SK-N-SH treated with all-trans-retinoic acid at 6 μM for 48 hours (cell line): ENCODE measurements around the gene GNPDA1.

Source experiments
- ATAC-seq: fragments of 200-7000 bp; cut with Tn5 transposase; 3 replicates; pipeline ENCODE4 v1.9.1; 2020; ENCODE audit warnings: mild to moderate bottlenecking, moderate library complexity
- ARNTL ChIP-seq: fragments of 450-650 bp; formaldehyde crosslinking; IDR thresholded peaks from 2 replicates; pipeline ENCODE4 v1.5.0; 2020; ENCODE audit warnings: low read depth, mild to moderate bottlenecking, moderate library complexity, borderline replicate concordance
- BACH2 ChIP-seq: fragments of 250-450 bp; sonication (Bioruptor Pico); IDR thresholded peaks from 2 replicates; pipeline ENCODE4 v1.9.0; 2021; ENCODE audit warnings: mild to moderate bottlenecking, borderline replicate concordance
- CSDC2 ChIP-seq: fragments of 250-450 bp; sonication (Bioruptor Pico); IDR thresholded peaks from 2 replicates; pipeline ENCODE4 v1.5.0; 2020; ENCODE audit warnings: mild to moderate bottlenecking, moderate library complexity
- GLIS3 ChIP-seq: fragments of 250-450 bp; sonication (Bioruptor Pico); IDR thresholded peaks from 2 replicates; pipeline ENCODE4 v1.5.0; 2020; ENCODE audit warnings: mild to moderate bottlenecking, moderate library complexity
- ISL1 ChIP-seq: fragments of 250-450 bp; sonication (Bioruptor Pico); IDR thresholded peaks from 2 replicates; pipeline ENCODE4 v2.1.2; 2022; ENCODE audit warnings: mild to moderate bottlenecking, moderate library complexity
- OSR1 ChIP-seq: fragments of 250-450 bp; sonication (Bioruptor Pico); IDR thresholded peaks from 2 replicates; pipeline ENCODE4 v1.8.0; 2022; ENCODE audit warnings: moderate library complexity, mild to moderate bottlenecking, inconsistent platforms
- POU6F1 ChIP-seq: fragments of 250-450 bp; sonication (Bioruptor Pico); IDR thresholded peaks from 2 replicates; pipeline ENCODE4 v1.8.0; 2021; ENCODE audit warnings: low read depth, mild to moderate bottlenecking, moderate library complexity, borderline replicate concordance
- PPARA ChIP-seq: fragments of 250-450 bp; sonication (Bioruptor Pico); IDR thresholded peaks from 2 replicates; pipeline ENCODE4 v1.5.0; 2020; ENCODE audit warnings: mild to moderate bottlenecking, borderline replicate concordance
- RARB ChIP-seq: fragments of 250-450 bp; sonication (Bioruptor Pico); IDR thresholded peaks from 2 replicates; pipeline ENCODE4 v1.8.0; 2021; ENCODE audit warnings: mild to moderate bottlenecking, moderate library complexity
- TCF4 ChIP-seq: fragments of 250-450 bp; sonication (Bioruptor Pico); IDR thresholded peaks from 2 replicates; pipeline ENCODE4 v1.8.0; 2021; ENCODE audit warnings: mild to moderate bottlenecking, moderate library complexity, borderline replicate concordance
- TOX ChIP-seq: fragments of 250-450 bp; sonication (Bioruptor Pico); IDR thresholded peaks from 2 replicates; pipeline ENCODE4 v1.8.0; 2021; ENCODE audit warnings: mild to moderate bottlenecking, moderate library complexity, borderline replicate concordance
- TSHZ2 ChIP-seq: fragments of 250-450 bp; sonication (Bioruptor Pico); IDR thresholded peaks from 2 replicates; pipeline ENCODE4 v1.5.0; 2020; ENCODE audit warnings: mild to moderate bottlenecking, moderate library complexity
- ZC3H10 ChIP-seq: fragments of 250-450 bp; sonication (Bioruptor Pico); IDR thresholded peaks from 2 replicates; pipeline ENCODE4 v1.5.1; 2021; ENCODE audit warnings: mild to moderate bottlenecking, moderate library complexity
- ZFP30 ChIP-seq: fragments of 450-650 bp; formaldehyde crosslinking; IDR thresholded peaks from 2 replicates; pipeline ENCODE4 v1.5.0; 2022; ENCODE audit warnings: mild to moderate bottlenecking, moderate library complexity
- ZNF565 ChIP-seq: fragments of 450-650 bp; formaldehyde crosslinking; conservative IDR thresholded peaks from 2 replicates; pipeline ENCODE4 v1.5.0; 2020; ENCODE audit warnings: low read depth, mild to moderate bottlenecking, moderate library complexity
- ZNF70 ChIP-seq: fragments of 450-650 bp; formaldehyde crosslinking; IDR thresholded peaks from 2 replicates; pipeline ENCODE4 v1.5.0; 2020; ENCODE audit warnings: mild to moderate bottlenecking, moderate library complexity
- ZNF8 ChIP-seq: fragments of 450-650 bp; formaldehyde crosslinking; IDR thresholded peaks from 2 replicates; pipeline ENCODE4 v1.5.0; 2020; ENCODE audit warnings: mild to moderate bottlenecking, moderate library complexity
- TF ChIP-seq, protein P1 (sequence below): fragments of 250-450 bp; sonication (Bioruptor Pico); IDR thresholded peaks from 2 replicates; pipeline ENCODE4 v1.8.0; 2020; ENCODE audit warnings: mild to moderate bottlenecking, moderate library complexity, borderline replicate concordance
- TF ChIP-seq, protein P2 (sequence below): fragments of 250-450 bp; sonication (Bioruptor Pico); IDR thresholded peaks from 2 replicates; pipeline ENCODE4 v1.5.1; 2021; ENCODE audit warnings: mild to moderate bottlenecking, moderate library complexity
- TF ChIP-seq, protein P3 (sequence below): fragments of 250-450 bp; sonication (Bioruptor Pico); IDR thresholded peaks from 2 replicates; pipeline ENCODE4 v1.5.1; 2020; ENCODE audit warnings: low read depth, mild to moderate bottlenecking, moderate library complexity

Gene GNPDA1

GRCh38 chr5:141960018-141960417 is 52.8 kb downstream of the GNPDA1 start:
- TF ChIP-seq CSDC2 (CRISPR knock-in tag) (no peak), BACH2 (no peak), POU6F1 (no peak), ZNF70 (no peak), RARB (no peak), TOX (CRISPR knock-in tag) (no peak), TSHZ2 (CRISPR knock-in tag) (no peak)
- ATAC-seq, result peak; percentile 59; the same call in 2 of the 3 replicates

GRCh38 chr5:141958546-141959172 is 54.2 kb downstream of the GNPDA1 start:
- ATAC-seq, result no peak
- TF ChIP-seq TOX (CRISPR knock-in tag) (no peak), ZNF565 (CRISPR knock-in tag) (no peak), PPARA (CRISPR knock-in tag) (no peak), BACH2 (no peak), TSHZ2 (CRISPR knock-in tag) (no peak), OSR1 (CRISPR knock-in tag) (no peak)
- TF ChIP-seq, protein P1, sequence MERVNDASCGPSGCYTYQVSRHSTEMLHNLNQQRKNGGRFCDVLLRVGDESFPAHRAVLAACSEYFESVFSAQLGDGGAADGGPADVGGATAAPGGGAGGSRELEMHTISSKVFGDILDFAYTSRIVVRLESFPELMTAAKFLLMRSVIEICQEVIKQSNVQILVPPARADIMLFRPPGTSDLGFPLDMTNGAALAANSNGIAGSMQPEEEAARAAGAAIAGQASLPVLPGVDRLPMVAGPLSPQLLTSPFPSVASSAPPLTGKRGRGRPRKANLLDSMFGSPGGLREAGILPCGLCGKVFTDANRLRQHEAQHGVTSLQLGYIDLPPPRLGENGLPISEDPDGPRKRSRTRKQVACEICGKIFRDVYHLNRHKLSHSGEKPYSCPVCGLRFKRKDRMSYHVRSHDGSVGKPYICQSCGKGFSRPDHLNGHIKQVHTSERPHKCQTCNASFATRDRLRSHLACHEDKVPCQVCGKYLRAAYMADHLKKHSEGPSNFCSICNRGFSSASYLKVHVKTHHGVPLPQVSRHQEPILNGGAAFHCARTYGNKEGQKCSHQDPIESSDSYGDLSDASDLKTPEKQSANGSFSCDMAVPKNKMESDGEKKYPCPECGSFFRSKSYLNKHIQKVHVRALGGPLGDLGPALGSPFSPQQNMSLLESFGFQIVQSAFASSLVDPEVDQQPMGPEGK (CRISPR knock-in tag), result no peak
- TF ChIP-seq, protein P2, sequence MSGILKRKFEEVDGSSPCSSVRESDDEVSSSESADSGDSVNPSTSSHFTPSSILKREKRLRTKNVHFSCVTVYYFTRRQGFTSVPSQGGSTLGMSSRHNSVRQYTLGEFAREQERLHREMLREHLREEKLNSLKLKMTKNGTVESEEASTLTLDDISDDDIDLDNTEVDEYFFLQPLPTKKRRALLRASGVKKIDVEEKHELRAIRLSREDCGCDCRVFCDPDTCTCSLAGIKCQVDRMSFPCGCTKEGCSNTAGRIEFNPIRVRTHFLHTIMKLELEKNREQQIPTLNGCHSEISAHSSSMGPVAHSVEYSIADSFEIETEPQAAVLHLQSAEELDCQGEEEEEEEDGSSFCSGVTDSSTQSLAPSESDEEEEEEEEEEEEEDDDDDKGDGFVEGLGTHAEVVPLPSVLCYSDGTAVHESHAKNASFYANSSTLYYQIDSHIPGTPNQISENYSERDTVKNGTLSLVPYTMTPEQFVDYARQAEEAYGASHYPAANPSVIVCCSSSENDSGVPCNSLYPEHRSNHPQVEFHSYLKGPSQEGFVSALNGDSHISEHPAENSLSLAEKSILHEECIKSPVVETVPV (CRISPR knock-in tag), result no peak
- TF ChIP-seq, all 23 proteins: peak for 0

- TF ChIP-seq TCF4 (CRISPR knock-in tag) (no peak), ISL1 (no peak), ZNF565 (CRISPR knock-in tag) (no peak), ZC3H10 (no peak), ARNTL (CRISPR knock-in tag) (no peak), ZFP30 (no peak), ZNF8 (no peak), GLIS3 (CRISPR knock-in tag) (no peak)
- TF ChIP-seq, protein P1 (CRISPR knock-in tag), result no peak
- TF ChIP-seq, protein P2 (CRISPR knock-in tag), result no peak
- TF ChIP-seq, protein P3, sequence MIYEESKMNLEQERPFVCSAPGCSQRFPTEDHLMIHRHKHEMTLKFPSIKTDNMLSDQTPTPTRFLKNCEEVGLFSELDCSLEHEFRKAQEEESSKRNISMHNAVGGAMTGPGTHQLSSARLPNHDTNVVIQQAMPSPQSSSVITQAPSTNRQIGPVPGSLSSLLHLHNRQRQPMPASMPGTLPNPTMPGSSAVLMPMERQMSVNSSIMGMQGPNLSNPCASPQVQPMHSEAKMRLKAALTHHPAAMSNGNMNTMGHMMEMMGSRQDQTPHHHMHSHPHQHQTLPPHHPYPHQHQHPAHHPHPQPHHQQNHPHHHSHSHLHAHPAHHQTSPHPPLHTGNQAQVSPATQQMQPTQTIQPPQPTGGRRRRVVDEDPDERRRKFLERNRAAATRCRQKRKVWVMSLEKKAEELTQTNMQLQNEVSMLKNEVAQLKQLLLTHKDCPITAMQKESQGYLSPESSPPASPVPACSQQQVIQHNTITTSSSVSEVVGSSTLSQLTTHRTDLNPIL (CRISPR knock-in tag), result no peak
- ATAC-seq, result 0 out of 3 replicates have a peak, but pooled peaks have one; percentile 6
Measured at GRCh38 chr5:141958113-141958512, 54.7 kb downstream of the GNPDA1 start, which contains the start of gene PCDH12. Gene PCDH12, minus strand, starts transcription at chr5:141958202. Its CDS starts 351 bp downstream, at chr5:141957851.
